ENCODE measurements around the gene TOMM40. TPM values are rescaled to one million over a fixed set of nuclear protein-coding genes. Genes with fewer than 3 reads are reported as not detected.

The TOMM40 gene
- total and polyA plus RNA-seq, 2 of the 13 experiments (the other 11 are each of a cell fraction or from before 2014, with no cell fraction given) = 72.0 to 110 TPM

GRCh38 chr19:44848036-44848811 is 42.8 kb upstream of the TOMM40 start:
- 38% methylated on average over 12 of the region's 19 CpGs for WGBS (ENCODE audit: low lambda C conversion rate)
- H3K27me3 ChIP-seq (ENCODE audit: control insufficient read depth in 1 of 2, insufficient read depth in 2 of 2, low read length in 2 of 2) = no peaks in the 10 kb centered on the region; a peak in 1 of 5 replicates
- H3K36me3 ChIP-seq (replicated peaks in 1 of 2; ENCODE audit: control insufficient read depth in 1 of 2, insufficient read depth in 2 of 2, low read length in 2 of 2) = peaks cover 0 to 7% of the 10 kb centered on the region in 2 experiments; a peak in 2 of 5 replicates
- H3K4me1 ChIP-seq (ENCODE audit: insufficient read depth, low read length) = peaks cover 45% of the 10 kb centered on the region
- peak; percentile 36 for FAIRE-seq
- no peak for ATAC-seq
- intact Hi-C loops (cut with micrococcal nuclease; ENCODE audit: unreplicated experiment) (loop anchor here (10.0 kb wide), 1 partner anchor 107 kb away; the partner anchor contains the start of gene CLPTM1), in situ Hi-C loops (cut with HindIII; ENCODE audit: extremely low pct_ligation_motif_present, low pct_unique_long_range_greater_than_20kb) (loop anchor here (5.0 to 10.0 kb wide), 2 partner anchors 53 to 161 kb away; no protein-coding TSS in a partner anchor)
- no peak for DNase-seq (ENCODE audit: low spot score)
- peak overlapping the region; percentile 100 for H3K9ac ChIP-seq (ENCODE audit: insufficient read depth, low read depth, low read length)
- peaks cover 68% of the 10 kb centered on the region for H3K79me2 ChIP-seq (ENCODE audit: insufficient read depth, low read length)
- H3K27ac ChIP-seq (ENCODE audit: extremely low read length, insufficient read depth, low read length) = peak overlapping the region; percentile 95
- H3K9me3 ChIP-seq (ENCODE audit: low read length) = no peaks in the 10 kb centered on the region
- POLR2A ChIA-PET = interaction anchor here (1.0 to 3.1 kb wide), 7 partner anchors 8 to 58 kb away, joined by 3 to 9 read pairs (median 4); partner anchors contain the start of genes APOE and TOMM40
- CTCF ChIA-PET (ENCODE audit: low intra/inter-chr PET ratio, low total read pairs) = no interaction called here
- H3K4me3 ChIP-seq (replicated peaks in 1 of 3; ENCODE audit: insufficient read depth in 1 of 3, low read depth in 2 of 3, low read length in 3 of 3) = peak overlapping the region; percentile 76 to 95 (median 84)
- no peak overlapping the region for H2AFZ ChIP-seq (ENCODE audit: low read length)
- peak overlapping the region; percentile 95 for H3K4me2 ChIP-seq (ENCODE audit: low read depth, low read length)
- BruUV-seq (replicated peaks) = no TSS peak
- peaks cover 41% of the 10 kb centered on the region for H4K20me1 ChIP-seq (ENCODE audit: insufficient read depth, low read length)
- TF ChIP-seq TCF12 (IDR thresholded peaks at IDR 0.05) (no peak), TCF12 (CRISPR knock-in tag; IDR thresholded peaks at IDR 0.05) (peak; percentile 46; the same call in 1 of the 2 replicates), ZNF788 (CRISPR knock-in tag; IDR thresholded peaks at IDR 0.05; ENCODE audit: borderline replicate concordance) (no peak), CHD2 (IDR thresholded peaks at IDR 0.05; ENCODE audit: low read depth, low read length) (no peak), MLLT10 (CRISPR knock-in tag; IDR thresholded peaks at IDR 0.05) (no peak), NR2C2 (CRISPR knock-in tag; IDR thresholded peaks at IDR 0.05; ENCODE audit: borderline replicate concordance) (peak; percentile 40; the same call in 1 of the 2 replicates), ZNF768 (CRISPR knock-in tag; IDR thresholded peaks at IDR 0.05) (peak; percentile 78), TFAP4 (IDR thresholded peaks at IDR 0.05; ENCODE audit: borderline replicate concordance, low read depth) (0 out of 2 replicates have a peak, but pooled peaks have one; percentile 0), ZGPAT (CRISPR knock-in tag; IDR thresholded peaks at IDR 0.05) (0 out of 2 replicates have a peak, but pooled peaks have one; percentile 3), ZNF687 (CRISPR knock-in tag; IDR thresholded peaks at IDR 0.05) (peak; percentile 35; the same call in 1 of the 2 replicates)
- TF ChIP-seq, protein P1, sequence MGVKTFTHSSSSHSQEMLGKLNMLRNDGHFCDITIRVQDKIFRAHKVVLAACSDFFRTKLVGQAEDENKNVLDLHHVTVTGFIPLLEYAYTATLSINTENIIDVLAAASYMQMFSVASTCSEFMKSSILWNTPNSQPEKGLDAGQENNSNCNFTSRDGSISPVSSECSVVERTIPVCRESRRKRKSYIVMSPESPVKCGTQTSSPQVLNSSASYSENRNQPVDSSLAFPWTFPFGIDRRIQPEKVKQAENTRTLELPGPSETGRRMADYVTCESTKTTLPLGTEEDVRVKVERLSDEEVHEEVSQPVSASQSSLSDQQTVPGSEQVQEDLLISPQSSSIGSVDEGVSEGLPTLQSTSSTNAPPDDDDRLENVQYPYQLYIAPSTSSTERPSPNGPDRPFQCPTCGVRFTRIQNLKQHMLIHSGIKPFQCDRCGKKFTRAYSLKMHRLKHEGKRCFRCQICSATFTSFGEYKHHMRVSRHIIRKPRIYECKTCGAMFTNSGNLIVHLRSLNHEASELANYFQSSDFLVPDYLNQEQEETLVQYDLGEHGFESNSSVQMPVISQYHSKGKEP (CRISPR knock-in tag; IDR thresholded peaks at IDR 0.05) = no peak

Measured in HepG2 (cell line).